Fibroblast of upper back skin (primary cell): ENCODE results near the gene SCYGR2.

Experiments used
- DNase-seq: peaks from one replicate; pipeline ENCODE4 v3.0.0-alpha.2; 2013

The SCYGR2 gene

DNA sequence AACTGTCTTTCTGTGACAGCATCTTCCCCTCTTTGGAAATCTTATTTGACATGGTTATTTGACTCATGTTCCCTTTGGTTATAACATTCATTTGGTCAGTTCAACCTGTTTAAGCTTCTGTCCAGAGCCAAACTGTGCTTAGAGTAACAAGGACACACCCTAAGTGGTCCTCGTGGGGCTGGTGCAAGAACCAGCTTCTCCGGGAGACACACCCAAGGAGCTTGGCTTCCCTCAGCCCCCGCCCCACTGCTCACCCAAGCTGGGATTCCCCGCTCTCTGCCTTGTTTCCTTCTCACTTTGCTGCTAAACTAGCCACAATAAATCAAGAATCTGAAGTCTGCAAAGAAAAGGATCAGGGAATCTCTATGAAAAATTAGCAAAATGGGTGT lies 14.6 kb downstream of the SCYGR2 start:
- DNase-seq = no peak

- DNase-seq = no peak
These were observed 15.6 kb downstream of the SCYGR2 start for GRCh38 chr2:227614246-227614645.

DNA sequence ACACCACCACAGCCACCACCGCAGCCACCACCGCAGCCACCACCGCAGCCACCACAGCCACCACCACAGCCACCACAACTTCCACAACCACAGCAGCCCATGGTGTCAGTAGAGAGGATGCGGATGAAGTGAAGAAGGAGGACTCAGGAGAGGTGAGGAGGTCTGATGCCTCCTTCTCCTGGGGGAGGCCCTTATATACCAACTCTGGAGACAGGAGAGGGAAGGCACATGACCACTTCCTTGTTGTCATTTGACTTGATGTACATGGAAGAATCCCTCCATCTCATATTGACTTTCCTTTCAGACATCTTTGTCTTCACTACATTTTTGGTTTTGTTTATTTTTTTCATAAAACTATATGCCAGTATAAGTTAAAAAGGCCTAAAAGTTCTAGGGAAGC lies 16.0 kb downstream of the SCYGR2 start, which contains the start of gene SCYGR3:
TSS of gene SCYGR3 (minus strand) at position 101 of the 400 bp plus-strand sequence. CDS start at position 101, 0 bp downstream.
- no peak for DNase-seq

DNA sequence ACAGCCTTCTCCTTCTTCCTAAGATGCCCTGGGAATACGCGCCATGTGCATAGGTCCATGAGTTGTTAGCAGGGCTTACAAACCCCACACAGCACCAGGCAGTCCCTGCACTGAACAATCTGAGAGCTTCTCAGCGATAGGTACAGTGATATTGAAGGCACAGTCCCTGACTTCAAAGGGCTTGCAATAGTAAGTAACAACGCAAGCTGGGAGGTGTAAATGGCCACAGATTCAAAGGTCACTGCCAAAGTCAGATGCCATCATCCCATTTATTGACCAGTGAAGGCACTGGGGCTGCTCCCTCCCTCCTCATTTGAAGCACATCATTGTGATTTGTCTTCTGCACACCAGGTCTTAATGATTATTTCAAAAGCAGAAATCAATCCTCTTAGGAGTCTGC lies 16.5 kb downstream of the SCYGR2 start:
- no peak for DNase-seq

GRCh38 chr2:227615906-227616305 lies 17.2 kb downstream of the SCYGR2 start:
- no peak for DNase-seq

DNA sequence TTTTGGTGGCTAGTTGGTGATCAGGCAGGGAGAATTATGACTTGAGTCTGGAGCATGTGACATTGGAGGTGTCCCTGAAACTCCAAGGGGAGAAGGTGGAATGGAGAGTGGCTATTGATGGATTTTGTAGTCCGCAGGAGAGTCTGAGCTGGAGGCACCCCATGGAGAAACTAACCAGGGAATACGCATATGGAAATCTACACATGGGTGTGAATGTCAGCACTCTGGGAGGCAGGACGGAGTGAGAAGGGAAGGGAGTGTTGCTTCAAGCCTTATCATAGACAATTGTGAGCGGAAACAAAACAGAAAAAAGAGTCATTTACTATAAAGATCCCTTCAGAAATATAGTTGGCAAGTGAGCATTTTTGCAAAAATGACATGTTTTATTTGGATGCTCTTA lies 17.9 kb downstream of the SCYGR2 start:
- no peak for DNase-seq

- no peak for DNase-seq
These were observed 18.9 kb downstream of the SCYGR2 start, which contains the start of gene SCYGR4 for GRCh38 chr2:227617316-227618230. TSS of gene SCYGR4 (plus strand) at chr2:227617498. CDS start at chr2:227617498, 0 bp downstream.

- peak; percentile 69 for DNase-seq
These were observed 24.5 kb downstream of the SCYGR2 start for GRCh38 chr2:227623226-227623625.

DNA sequence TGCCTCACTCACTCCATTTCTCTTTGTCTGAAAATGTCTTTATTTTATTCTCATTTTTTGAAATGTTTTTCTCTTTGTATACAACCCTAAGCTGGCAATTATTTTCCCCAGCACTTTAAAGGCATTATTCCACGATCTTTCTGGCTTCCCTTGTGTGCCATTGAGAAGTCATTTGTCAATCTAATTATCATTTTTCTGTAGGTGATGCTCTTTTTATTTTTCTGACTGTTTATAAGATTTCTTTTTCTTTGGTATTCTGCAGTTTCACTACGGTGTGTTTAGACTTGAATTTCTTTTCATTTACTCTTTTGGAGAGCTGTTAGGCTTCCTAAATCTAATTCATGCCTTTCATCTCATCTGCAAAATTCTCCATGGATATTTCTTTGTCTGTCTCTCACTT lies 26.7 kb downstream of the SCYGR2 start:
- no peak for DNase-seq

DNA sequence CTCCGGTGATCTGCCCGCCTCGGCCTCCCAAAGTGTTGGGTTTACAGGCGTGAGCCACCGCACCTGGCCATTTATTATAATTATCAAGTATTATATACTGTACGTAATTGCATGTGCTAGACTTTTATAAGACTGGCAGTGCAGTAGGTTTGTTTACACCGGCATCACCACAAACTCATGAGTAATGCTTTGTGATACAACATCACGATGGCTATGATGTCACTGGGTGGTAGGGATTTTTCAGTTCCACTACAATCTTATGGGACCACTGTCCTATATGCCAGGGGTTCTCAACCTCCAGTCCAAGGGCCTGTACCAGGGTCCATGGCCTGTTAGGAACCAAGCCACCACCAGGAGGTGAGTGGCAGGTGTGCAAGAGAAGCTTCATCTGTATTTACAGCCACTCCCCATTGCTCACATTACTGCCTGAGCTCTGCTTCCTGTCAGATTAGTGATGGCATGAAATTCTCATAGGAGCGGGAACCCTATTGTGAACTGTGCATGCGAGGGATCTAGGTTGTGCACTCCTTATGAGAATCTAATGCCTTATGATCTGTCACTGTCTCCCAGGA lies 28.0 kb downstream of the SCYGR2 start:
- no peak for DNase-seq

DNA sequence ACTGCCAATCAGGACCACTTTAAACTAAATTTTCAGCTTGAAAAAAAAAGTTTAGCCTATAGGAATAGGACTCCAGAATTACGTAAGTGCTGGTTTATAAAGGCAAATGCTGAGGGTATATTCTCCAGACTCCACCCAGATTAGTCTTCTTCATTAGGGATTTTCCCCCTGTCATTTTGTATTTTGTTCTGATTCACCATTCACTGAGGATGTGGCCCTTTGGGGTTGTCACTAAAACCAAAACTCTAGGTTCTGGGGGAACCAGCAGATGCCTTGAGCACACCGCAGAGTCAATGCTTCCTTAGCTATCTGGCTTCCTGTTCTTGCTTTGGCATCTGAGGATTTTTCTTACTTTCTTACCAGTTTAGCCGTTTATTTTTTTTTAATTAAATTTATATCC lies 29.1 kb downstream of the SCYGR2 start:
- no peak for DNase-seq

DNA sequence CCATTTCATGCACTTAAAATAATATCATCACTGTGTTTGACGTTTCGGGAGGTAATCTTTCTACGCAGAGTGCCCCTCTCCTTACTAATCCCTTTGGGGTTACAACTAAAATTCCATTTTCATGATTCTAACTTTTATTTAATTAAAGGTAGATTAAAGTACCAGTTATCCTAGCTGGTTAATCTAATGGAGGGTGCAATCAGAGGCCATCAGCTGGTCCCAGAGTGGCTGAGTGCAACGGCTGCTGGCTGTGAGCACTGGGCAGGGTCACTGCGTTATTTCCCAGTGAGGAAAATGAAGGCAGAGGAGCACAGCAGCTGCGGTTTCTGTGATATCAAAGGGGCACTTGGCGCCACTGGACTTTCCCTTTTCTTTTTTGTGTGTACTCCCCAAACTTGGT lies 30.7 kb downstream of the SCYGR2 start:
- DNase-seq = no peak

GRCh38 chr2:227630322-227630721 lies 31.6 kb downstream of the SCYGR2 start:
- no peak for DNase-seq

- no peak for DNase-seq
These were observed 34.1 kb downstream of the SCYGR2 start for GRCh38 chr2:227632827-227633226.

DNA sequence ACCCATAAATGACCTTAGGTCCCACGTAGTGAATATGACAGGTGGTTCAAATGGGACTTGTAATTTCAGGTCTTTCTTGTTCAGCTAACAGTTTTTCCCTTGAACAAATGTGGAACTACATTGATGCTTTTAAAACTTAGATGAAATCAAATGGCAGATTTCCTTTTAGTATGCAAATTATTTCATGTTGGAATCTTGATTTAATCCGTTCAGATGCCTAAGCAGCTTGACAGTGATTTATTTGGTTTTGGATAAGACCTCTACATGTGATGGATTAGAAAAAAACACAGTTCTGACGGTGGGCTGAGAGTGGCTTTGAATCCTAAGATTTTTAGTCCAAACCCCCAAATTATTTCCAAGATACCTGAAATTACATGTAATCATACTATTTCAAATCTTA lies 35.5 kb downstream of the SCYGR2 start:
- DNase-seq = no peak

DNA sequence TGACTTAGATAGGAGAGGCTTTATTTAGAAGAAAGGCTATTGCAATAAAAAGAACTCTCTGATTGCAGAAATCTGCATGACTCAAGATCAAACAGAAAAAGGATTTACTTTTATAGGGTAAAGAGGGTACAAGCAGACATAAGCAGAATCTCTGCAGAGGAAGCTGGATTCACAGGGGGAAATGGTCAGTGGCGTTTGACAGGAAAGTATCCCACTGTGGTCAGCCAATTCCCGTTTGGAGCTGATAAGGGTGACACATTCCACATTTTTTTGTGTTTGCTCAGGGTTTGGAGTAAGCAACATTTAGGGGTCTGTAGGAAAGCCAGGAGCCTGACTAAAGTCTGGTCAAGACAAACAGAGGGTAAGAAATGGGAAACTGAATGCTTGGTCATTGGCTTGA lies 44.0 kb downstream of the SCYGR2 start:
- DNase-seq = no peak

GRCh38 chr2:227643990-227644551 lies 45.4 kb downstream of the SCYGR2 start:
- DNase-seq = no peak
